HEK293 (cell line): ENCODE results near the gene WWTR1.

Experiments
- CTCF ChIA-PET: fragments of 350-600 bp; formaldehyde crosslinking; extraction: SDS; loops from one replicate; lab custom pipeline; 2021; ENCODE audit warnings: antibody characterized with exemption; lab: Yijun Ruan, JAX
- POLR2A ChIA-PET: fragments of 300-600 bp; formaldehyde crosslinking; extraction: SDS; loops from one replicate; lab custom pipeline; 2020; ENCODE audit warnings: antibody characterized with exemption, inconsistent platforms; lab: Yijun Ruan, JAX
- H3K27ac ChIP-seq: fragments of 200-500 bp; sonication (Bioruptor generic); 2 replicates; pipeline ENCODE4 v1.5.1; 2014; ENCODE audit warnings: low read depth, low read length, control low read depth, inconsistent platforms; ENCODE audit errors: extremely low read depth
- H3K36me3 ChIP-seq, 2 experiments: fragments of 200-500 bp in 1 of 2; sonication (Bioruptor generic) in 1 of 2; 1 replicate in 1 of 2; 2 replicates in 1 of 2; pipeline ENCODE4 v1.5.1; 2014 to 2017; ENCODE audit warnings: inconsistent platforms in 2 of 2, low read length in 2 of 2; ENCODE audit not compliant: control insufficient read depth in 2 of 2, insufficient read depth in 1 of 2
- H3K4me1 ChIP-seq: fragments of 200-500 bp; sonication (Bioruptor generic); 2 replicates; pipeline ENCODE4 v1.5.1; 2014; ENCODE audit warnings: mild to moderate bottlenecking, low read length, inconsistent platforms; ENCODE audit not compliant: control insufficient read depth, insufficient read depth
- H3K4me3 ChIP-seq: 2 replicates; pipeline ENCODE4 v1.5.1; 2011; ENCODE audit warnings: low read depth, mild to moderate bottlenecking, control low read depth, low read length, moderate library complexity
- H3K9me3 ChIP-seq: fragments of 200-500 bp; sonication (Bioruptor generic); 2 replicates; pipeline ENCODE4 v1.5.1; 2014; ENCODE audit warnings: low read depth, low read length, inconsistent platforms; ENCODE audit not compliant: control insufficient read depth, insufficient read depth
- BCL11B ChIP-seq: fragments of 450-650 bp; formaldehyde crosslinking; IDR thresholded peaks from 2 replicates; pipeline ENCODE4 v1.5.1; 2016; ENCODE audit warnings: low read depth, missing biosample characterization, missing genetic modification characterization
- GFI1B ChIP-seq: fragments of 450-650 bp; formaldehyde crosslinking; IDR thresholded peaks from 2 replicates; pipeline ENCODE4 v1.5.1; 2016; ENCODE audit warnings: missing biosample characterization, missing genetic modification characterization
- IKZF3 ChIP-seq: fragments of 450-650 bp; IDR thresholded peaks from 2 replicates; pipeline ENCODE4 v1.5.0; 2018; ENCODE audit warnings: missing biosample characterization, mild to moderate bottlenecking, missing genetic modification characterization, moderate library complexity
- KLF1 ChIP-seq: fragments of 450-650 bp; formaldehyde crosslinking; IDR thresholded peaks from 2 replicates; pipeline ENCODE4 v1.5.1; 2016; ENCODE audit warnings: missing biosample characterization, missing genetic modification characterization
- KLF17 ChIP-seq: fragments of 450-650 bp; formaldehyde crosslinking; IDR thresholded peaks from 2 replicates; pipeline ENCODE4 v1.5.1; 2016; ENCODE audit warnings: missing biosample characterization, missing genetic modification characterization
- OSR2 ChIP-seq: fragments of 450-650 bp; formaldehyde crosslinking; IDR thresholded peaks from 2 replicates; pipeline ENCODE4 v1.5.1; 2016; ENCODE audit warnings: missing biosample characterization, missing genetic modification characterization
- REPIN1 ChIP-seq: fragments of 450-650 bp; formaldehyde crosslinking; IDR thresholded peaks from 2 replicates; pipeline ENCODE4 v1.5.1; 2017; ENCODE audit warnings: missing biosample characterization, missing genetic modification characterization, low read depth
- SALL2 ChIP-seq: fragments of 450-650 bp; formaldehyde crosslinking; IDR thresholded peaks from 2 replicates; pipeline ENCODE4 v1.5.0; 2017; ENCODE audit warnings: missing biosample characterization, mild to moderate bottlenecking, missing genetic modification characterization, borderline replicate concordance
- SP2 ChIP-seq: fragments of 450-650 bp; formaldehyde crosslinking; IDR thresholded peaks from 2 replicates; pipeline ENCODE4 v1.5.1; 2016; ENCODE audit warnings: missing biosample characterization, missing genetic modification characterization
- ZBTB20 ChIP-seq: fragments of 450-650 bp; formaldehyde crosslinking; IDR thresholded peaks from 2 replicates; pipeline ENCODE4 v1.5.1; 2016; ENCODE audit warnings: missing biosample characterization, missing genetic modification characterization
- ZFP69B ChIP-seq: fragments of 450-650 bp; formaldehyde crosslinking; IDR thresholded peaks from 2 replicates; pipeline ENCODE4 v1.5.1; 2016; ENCODE audit warnings: missing biosample characterization, missing genetic modification characterization
- ZIC2 ChIP-seq: fragments of 450-650 bp; formaldehyde crosslinking; IDR thresholded peaks from 2 replicates; pipeline ENCODE4 v1.5.1; 2016; ENCODE audit warnings: missing biosample characterization, missing genetic modification characterization
- ZNF155 ChIP-seq: fragments of 450-650 bp; formaldehyde crosslinking; IDR thresholded peaks from 2 replicates; pipeline ENCODE4 v1.5.1; 2016; ENCODE audit warnings: missing biosample characterization, missing genetic modification characterization
- ZNF174 ChIP-seq: fragments of 450-650 bp; formaldehyde crosslinking; IDR thresholded peaks from 2 replicates; pipeline ENCODE4 v1.5.0; 2017; ENCODE audit warnings: missing biosample characterization, mild to moderate bottlenecking, missing genetic modification characterization
- ZNF175 ChIP-seq: fragments of 450-650 bp; formaldehyde crosslinking; IDR thresholded peaks from 2 replicates; pipeline ENCODE4 v1.5.1; 2016; ENCODE audit warnings: missing biosample characterization, missing genetic modification characterization
- ZNF354C ChIP-seq: fragments of 450-650 bp; formaldehyde crosslinking; IDR thresholded peaks from 2 replicates; pipeline ENCODE4 v1.5.1; 2016; ENCODE audit warnings: missing biosample characterization, missing genetic modification characterization, low read depth, borderline replicate concordance
- ZNF366 ChIP-seq: fragments of 450-650 bp; formaldehyde crosslinking; conservative IDR thresholded peaks from 2 replicates; pipeline ENCODE4 v1.5.1; 2016; ENCODE audit warnings: missing biosample characterization, missing genetic modification characterization
- ZNF629 ChIP-seq: fragments of 450-650 bp; formaldehyde crosslinking; IDR thresholded peaks from 2 replicates; pipeline ENCODE4 v1.5.1; 2017; ENCODE audit warnings: missing biosample characterization, missing genetic modification characterization
- ZNF639 ChIP-seq: fragments of 450-650 bp; formaldehyde crosslinking; IDR thresholded peaks from 2 replicates; pipeline ENCODE4 v1.5.1; 2016; ENCODE audit warnings: missing biosample characterization, missing genetic modification characterization
- ZNF664 ChIP-seq: fragments of 450-650 bp; formaldehyde crosslinking; IDR thresholded peaks from 2 replicates; pipeline ENCODE4 v1.5.1; 2016; ENCODE audit warnings: missing biosample characterization, missing genetic modification characterization
- TF ChIP-seq, protein P1 (sequence below): fragments of 450-650 bp; formaldehyde crosslinking; conservative IDR thresholded peaks from 2 replicates; pipeline ENCODE4 v1.5.1; 2016; ENCODE audit warnings: low read depth, missing biosample characterization, missing genetic modification characterization
- TF ChIP-seq, protein P2 (sequence below): fragments of 450-650 bp; formaldehyde crosslinking; IDR thresholded peaks from 2 replicates; pipeline ENCODE4 v1.5.1; 2017; ENCODE audit warnings: missing biosample characterization, missing genetic modification characterization
- TF ChIP-seq, protein P3 (sequence below): fragments of 450-650 bp; formaldehyde crosslinking; IDR thresholded peaks from 2 replicates; pipeline ENCODE4 v1.5.1; 2016; ENCODE audit warnings: missing biosample characterization, missing genetic modification characterization
- TF ChIP-seq, protein P4 (sequence below): fragments of 450-650 bp; IDR thresholded peaks from 2 replicates; pipeline ENCODE4 v1.5.1; 2018; ENCODE audit warnings: missing biosample characterization, mild to moderate bottlenecking, missing genetic modification characterization

The WWTR1 gene

GRCh38 chr3:149575961-149576564 is 81.8 kb downstream of the WWTR1 start (continued):
- TF ChIP-seq, protein P1, sequence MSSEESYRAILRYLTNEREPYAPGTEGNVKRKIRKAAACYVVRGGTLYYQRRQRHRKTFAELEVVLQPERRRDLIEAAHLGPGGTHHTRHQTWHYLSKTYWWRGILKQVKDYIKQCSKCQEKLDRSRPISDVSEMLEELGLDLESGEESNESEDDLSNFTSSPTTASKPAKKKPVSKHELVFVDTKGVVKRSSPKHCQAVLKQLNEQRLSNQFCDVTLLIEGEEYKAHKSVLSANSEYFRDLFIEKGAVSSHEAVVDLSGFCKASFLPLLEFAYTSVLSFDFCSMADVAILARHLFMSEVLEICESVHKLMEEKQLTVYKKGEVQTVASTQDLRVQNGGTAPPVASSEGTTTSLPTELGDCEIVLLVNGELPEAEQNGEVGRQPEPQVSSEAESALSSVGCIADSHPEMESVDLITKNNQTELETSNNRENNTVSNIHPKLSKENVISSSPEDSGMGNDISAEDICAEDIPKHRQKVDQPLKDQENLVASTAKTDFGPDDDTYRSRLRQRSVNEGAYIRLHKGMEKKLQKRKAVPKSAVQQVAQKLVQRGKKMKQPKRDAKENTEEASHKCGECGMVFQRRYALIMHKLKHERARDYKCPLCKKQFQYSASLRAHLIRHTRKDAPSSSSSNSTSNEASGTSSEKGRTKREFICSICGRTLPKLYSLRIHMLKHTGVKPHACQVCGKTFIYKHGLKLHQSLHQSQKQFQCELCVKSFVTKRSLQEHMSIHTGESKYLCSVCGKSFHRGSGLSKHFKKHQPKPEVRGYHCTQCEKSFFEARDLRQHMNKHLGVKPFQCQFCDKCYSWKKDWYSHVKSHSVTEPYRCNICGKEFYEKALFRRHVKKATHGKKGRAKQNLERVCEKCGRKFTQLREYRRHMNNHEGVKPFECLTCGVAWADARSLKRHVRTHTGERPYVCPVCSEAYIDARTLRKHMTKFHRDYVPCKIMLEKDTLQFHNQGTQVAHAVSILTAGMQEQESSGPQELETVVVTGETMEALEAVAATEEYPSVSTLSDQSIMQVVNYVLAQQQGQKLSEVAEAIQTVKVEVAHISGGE = no peak
- TF ChIP-seq ZNF629 (tag by site-specific recombination) (peak; percentile 95), ZBTB20 (tag by site-specific recombination) (no peak), GFI1B (peak; percentile 80; the same call in 1 of the 2 replicates), REPIN1 (tag by site-specific recombination) (no peak), ZNF639 (tag by site-specific recombination) (0 out of 2 replicates have a peak, but pooled peaks have one; percentile 74), ZNF174 (tag by site-specific recombination) (no peak), ZNF175 (tag by site-specific recombination) (no peak)

GRCh38 chr3:149575213-149575960 is 82.4 kb downstream of the WWTR1 start:
- no peak overlapping the region for H3K4me3 ChIP-seq
- CTCF ChIA-PET = interaction anchor here (0.7 to 1.6 kb wide), 2 partner anchors 45 to 331 kb away, joined by 3 to 5 read pairs; no protein-coding TSS in a partner anchor
- POLR2A ChIA-PET = interaction anchor here (0.9 to 1.1 kb wide), 2 partner anchors 20 to 83 kb away, joined by 3 to 4 read pairs; partner anchors contain the start of gene WWTR1
- peak overlapping the region; percentile 47; the same call in 1 of the 2 replicates for H3K27ac ChIP-seq
- H3K36me3 ChIP-seq = peaks cover 0 to 13% of the 10 kb centered on the region in 2 experiments; a peak in 2 of 3 replicates
- no peaks in the 10 kb centered on the region for H3K9me3 ChIP-seq
- H3K4me1 ChIP-seq = peaks cover 10% of the 10 kb centered on the region
- TF ChIP-seq ZNF155 (tag by site-specific recombination) = no peak
- TF ChIP-seq ZNF629 (tag by site-specific recombination) = peak; percentile 15
- peak; percentile 27 for TF ChIP-seq ZNF366 (tag by site-specific recombination)
- TF ChIP-seq KLF1 = no peak
- peak; percentile 96 for TF ChIP-seq OSR2
- TF ChIP-seq ZNF664 = no peak
- TF ChIP-seq ZNF354C (tag by site-specific recombination) = no peak
- TF ChIP-seq, protein P2, sequence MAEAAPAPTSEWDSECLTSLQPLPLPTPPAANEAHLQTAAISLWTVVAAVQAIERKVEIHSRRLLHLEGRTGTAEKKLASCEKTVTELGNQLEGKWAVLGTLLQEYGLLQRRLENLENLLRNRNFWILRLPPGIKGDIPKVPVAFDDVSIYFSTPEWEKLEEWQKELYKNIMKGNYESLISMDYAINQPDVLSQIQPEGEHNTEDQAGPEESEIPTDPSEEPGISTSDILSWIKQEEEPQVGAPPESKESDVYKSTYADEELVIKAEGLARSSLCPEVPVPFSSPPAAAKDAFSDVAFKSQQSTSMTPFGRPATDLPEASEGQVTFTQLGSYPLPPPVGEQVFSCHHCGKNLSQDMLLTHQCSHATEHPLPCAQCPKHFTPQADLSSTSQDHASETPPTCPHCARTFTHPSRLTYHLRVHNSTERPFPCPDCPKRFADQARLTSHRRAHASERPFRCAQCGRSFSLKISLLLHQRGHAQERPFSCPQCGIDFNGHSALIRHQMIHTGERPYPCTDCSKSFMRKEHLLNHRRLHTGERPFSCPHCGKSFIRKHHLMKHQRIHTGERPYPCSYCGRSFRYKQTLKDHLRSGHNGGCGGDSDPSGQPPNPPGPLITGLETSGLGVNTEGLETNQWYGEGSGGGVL (tag by site-specific recombination) = peak; percentile 4; the same call in 1 of the 2 replicates
- TF ChIP-seq KLF17 (tag by site-specific recombination) = peak; percentile 46; the same call in 1 of the 2 replicates
- peak; percentile 61; the same call in 1 of the 2 replicates for TF ChIP-seq ZFP69B (tag by site-specific recombination)
- no peak for TF ChIP-seq SALL2 (tag by site-specific recombination)
- TF ChIP-seq, protein P3, sequence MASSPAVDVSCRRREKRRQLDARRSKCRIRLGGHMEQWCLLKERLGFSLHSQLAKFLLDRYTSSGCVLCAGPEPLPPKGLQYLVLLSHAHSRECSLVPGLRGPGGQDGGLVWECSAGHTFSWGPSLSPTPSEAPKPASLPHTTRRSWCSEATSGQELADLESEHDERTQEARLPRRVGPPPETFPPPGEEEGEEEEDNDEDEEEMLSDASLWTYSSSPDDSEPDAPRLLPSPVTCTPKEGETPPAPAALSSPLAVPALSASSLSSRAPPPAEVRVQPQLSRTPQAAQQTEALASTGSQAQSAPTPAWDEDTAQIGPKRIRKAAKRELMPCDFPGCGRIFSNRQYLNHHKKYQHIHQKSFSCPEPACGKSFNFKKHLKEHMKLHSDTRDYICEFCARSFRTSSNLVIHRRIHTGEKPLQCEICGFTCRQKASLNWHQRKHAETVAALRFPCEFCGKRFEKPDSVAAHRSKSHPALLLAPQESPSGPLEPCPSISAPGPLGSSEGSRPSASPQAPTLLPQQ = peak; percentile 59; the same call in 1 of the 2 replicates
- TF ChIP-seq, protein P4, sequence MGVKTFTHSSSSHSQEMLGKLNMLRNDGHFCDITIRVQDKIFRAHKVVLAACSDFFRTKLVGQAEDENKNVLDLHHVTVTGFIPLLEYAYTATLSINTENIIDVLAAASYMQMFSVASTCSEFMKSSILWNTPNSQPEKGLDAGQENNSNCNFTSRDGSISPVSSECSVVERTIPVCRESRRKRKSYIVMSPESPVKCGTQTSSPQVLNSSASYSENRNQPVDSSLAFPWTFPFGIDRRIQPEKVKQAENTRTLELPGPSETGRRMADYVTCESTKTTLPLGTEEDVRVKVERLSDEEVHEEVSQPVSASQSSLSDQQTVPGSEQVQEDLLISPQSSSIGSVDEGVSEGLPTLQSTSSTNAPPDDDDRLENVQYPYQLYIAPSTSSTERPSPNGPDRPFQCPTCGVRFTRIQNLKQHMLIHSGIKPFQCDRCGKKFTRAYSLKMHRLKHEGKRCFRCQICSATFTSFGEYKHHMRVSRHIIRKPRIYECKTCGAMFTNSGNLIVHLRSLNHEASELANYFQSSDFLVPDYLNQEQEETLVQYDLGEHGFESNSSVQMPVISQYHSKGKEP (tag by site-specific recombination) = no peak
- peak; percentile 59 for TF ChIP-seq ZIC2
- TF ChIP-seq IKZF3 (tag by site-specific recombination) = 0 out of 2 replicates have a peak, but pooled peaks have one; percentile 42
- no peak for TF ChIP-seq BCL11B (tag by site-specific recombination)
- no peak for TF ChIP-seq SP2 (tag by site-specific recombination)
